ENCODE measurements around the gene NUP35.
"Not testable (repeated sequence)": the region's sequence is repeated elsewhere in the genome, so short reads cannot be mapped to it uniquely, and the experiment has no call there.

NUP35 gene

DNA sequence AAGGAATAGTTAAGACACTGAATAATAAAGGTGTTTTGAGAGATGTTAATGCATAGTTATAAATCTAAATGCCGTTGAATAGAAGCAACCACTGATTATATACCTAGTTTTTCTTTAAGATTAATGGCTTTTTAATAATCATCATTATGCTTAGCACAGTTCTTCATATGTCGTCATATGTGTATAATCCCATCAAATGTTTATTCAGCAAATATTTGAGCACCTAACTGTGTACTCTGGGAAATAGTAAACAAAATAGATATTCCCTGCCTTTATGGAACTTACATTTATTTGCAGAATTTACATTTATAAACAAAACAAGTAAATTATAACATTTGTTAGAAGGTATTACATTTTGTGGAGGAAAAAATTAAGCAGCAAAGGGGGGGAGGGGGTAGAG lies 9.8 kb downstream of the NUP35 start:
- no peak for DNase-seq (ENCODE audit: low spot score)

DNA sequence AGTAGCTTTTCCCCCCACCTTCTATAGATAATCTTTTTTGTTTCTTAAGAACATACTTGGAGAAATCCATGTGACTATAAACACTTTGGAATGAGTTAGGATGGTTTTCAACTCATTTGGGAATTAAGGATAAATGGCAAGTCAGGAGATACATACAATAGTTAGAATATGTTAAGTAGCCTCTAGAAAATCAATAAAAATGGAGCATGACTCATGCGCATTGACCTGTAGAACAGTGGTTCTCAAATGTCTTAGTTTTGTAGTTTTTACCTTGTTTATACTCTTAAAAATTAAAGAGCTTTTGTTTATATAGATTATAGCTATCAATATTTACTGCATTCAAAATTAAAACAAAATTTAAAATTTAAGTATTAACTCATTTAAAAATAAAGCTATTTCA lies 24.7 kb downstream of the NUP35 start:
- no peak for DNase-seq (ENCODE audit: low spot score)

DNA sequence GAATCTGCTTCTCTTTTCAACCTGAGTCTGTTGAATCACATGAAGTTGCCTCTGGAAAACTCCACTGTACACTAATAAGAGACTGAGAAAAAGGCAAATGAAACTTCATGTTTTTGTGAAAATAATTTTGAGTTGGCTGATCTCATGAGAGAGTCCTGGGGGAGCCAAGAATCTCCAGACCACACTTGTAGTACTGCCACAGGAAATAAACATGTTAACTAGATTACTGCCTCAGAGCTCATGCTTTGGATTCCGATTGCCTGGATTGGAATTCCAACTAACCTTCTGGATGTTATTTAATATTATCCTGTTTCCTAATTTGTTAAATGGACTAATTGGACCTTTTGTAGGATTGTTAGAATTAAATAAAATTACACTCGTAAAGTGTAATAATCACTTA lies 25.2 kb downstream of the NUP35 start:
- no peak for DNase-seq (ENCODE audit: low spot score)

DNA sequence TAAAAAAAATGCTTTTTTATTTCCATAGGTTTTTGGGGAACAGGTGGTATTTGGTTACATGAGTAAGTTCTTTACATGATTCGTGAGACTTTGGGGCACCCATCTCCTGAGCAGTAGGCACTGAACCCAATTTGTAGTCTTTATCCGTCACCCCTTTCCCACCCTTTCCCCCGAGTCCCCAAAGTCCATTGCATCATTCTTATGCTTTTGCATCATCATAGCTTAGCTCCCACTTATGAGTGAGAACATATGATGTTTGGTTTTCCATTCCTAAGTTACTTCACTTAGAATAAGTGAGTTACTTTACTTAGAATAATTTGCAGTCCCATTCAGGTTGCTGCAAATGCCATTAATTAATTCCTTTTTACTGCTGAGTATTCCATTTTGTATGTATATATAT lies 28.0 kb downstream of the NUP35 start:
- DNase-seq (ENCODE audit: low spot score), result not testable (repeated sequence)

DNA sequence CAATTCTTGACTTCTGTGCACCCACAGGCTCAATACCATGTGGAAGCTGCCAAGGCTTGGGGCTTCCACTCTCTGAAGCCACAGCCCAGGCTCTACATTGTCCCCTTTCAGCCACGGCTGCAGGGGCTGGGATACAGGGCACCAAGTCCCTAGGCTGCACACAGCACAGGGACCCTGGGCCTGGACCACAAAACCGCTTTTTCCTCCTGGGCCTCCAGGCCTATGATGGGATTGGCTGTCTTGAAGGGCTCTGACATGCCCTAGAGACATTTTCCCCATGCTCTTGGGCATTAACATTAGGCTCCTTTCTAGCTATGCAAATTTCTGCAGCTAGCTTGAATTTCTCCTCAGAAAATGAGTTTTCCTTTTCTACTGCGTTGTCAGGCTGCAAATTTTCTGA lies 29.7 kb downstream of the NUP35 start:
- DNase-seq (ENCODE audit: low spot score), result no peak

- DNase-seq (ENCODE audit: low spot score), result not testable (repeated sequence)
Measured at GRCh38 chr2:183154772-183155171, 30.5 kb downstream of the NUP35 start.

- DNase-seq (ENCODE audit: low spot score), result no peak
Measured at GRCh38 chr2:183157131-183157530, 32.9 kb downstream of the NUP35 start.

DNA sequence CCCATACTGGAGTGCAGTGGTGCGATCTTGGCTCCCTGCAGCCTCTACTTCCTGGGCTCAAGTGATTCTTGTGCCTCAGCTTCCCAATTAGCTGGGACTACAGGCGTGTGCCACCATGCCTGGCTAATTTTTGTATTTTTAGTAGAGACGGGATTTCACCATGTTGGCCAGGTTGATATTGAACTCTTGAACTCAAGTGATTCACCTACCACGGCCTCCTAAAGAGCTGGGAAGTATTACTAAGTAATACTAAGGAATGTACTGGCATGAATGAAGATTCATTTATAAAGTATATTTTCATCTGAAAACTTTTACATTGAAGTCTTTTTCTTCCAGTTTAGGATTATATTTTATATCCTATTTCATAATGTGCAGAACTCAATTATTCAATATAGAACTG lies 38.1 kb downstream of the NUP35 start:
- no peak for DNase-seq (ENCODE audit: low spot score)

GRCh38 chr2:183163821-183164649 lies 39.8 kb downstream of the NUP35 start:
- no peak for DNase-seq (ENCODE audit: low spot score)

DNA sequence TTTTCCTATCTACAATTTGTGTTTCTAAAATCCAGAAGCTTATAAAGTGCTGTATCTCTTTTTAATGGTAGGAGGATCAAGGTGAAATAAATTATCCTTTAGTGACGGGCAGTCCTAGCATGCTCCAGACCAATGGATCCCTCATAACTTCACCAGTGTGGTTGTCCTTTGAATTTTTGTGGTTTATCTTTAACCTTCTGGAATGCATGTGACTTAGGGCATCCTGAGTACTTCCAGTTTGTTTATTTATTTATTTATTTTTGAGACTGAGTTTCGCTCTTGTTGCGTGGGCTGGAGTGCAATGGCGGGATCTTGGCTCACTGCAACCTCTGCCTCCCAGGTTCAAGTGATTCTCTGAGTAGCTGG lies 40.4 kb downstream of the NUP35 start:
- DNase-seq (ENCODE audit: low spot score), result no peak

DNA sequence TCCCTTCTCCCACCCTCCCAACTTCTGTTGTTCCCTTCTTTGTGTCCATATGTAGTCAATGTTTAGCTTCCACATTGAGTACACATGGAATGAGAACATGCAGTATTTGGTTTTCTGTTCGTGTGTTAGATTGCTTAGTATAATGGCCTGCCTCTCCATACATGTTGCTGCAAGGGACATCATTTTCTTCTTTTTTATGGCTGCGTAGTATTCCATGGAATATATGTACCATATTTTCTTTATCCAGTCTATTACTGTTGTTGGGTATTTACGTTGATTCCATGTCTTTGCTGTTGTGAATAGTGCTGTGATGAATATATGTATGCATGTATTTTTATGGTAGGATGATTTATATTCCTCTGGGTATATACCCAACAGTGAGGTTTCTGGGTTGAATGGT lies 42.0 kb downstream of the NUP35 start:
- DNase-seq (ENCODE audit: low spot score), result no peak

GRCh38 chr2:183166976-183167375 lies 42.7 kb downstream of the NUP35 start:
- DNase-seq (ENCODE audit: low spot score), result not testable (repeated sequence)

GRCh38 chr2:183172220-183172887 lies 48.1 kb downstream of the NUP35 start:
- DNase-seq (ENCODE audit: low spot score), result no peak

GRCh38 chr2:183179156-183179555 lies 54.9 kb downstream of the NUP35 start:
- DNase-seq (ENCODE audit: low spot score), result no peak

DNA sequence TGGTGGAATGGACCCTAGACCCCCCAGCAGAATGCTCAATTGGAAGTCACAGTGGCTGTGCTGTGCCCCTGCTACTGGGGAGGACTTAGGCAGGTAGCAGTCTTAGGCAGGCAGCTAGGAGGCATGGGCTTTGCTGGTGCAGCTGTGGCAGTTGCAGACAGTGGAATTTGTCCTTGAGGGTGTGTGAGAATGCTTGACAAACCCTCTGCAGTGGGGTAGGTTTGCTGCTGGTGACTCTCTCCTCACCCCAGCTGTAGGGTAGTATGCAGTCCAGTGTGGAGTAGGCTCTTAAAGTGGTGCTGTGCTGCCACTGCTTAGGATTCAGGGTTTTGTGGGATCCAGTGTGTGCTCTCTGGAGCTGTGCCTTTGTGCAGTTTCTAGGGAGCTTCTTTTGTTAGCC lies 61.3 kb downstream of the NUP35 start:
- no peak for DNase-seq (ENCODE audit: low spot score)

GRCh38 chr2:183186296-183186695 lies 62.1 kb downstream of the NUP35 start:
- DNase-seq (ENCODE audit: low spot score), result no peak

- DNase-seq (ENCODE audit: low spot score), result no peak
Measured at GRCh38 chr2:183186766-183187165, 62.5 kb downstream of the NUP35 start.

DNA sequence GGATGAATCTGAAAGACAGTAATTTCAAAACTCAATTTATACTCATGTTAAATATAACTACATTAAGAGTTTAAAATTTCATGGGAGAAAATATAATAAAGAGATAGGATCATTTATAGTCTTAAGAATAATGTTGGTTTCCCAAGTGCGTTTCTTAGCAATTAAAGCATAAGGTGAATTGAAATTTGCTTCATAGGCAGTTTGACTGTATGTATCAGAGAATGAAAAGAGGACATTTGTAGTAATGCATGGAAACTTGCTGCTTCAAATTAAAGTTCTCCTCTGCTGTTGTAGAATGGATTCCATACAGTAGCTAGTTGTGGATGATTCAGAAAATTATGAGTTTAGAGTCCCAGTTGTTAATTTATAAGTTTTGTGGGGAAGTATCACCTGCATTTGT lies 68.1 kb downstream of the NUP35 start:
- DNase-seq (ENCODE audit: low spot score), result no peak

DNA sequence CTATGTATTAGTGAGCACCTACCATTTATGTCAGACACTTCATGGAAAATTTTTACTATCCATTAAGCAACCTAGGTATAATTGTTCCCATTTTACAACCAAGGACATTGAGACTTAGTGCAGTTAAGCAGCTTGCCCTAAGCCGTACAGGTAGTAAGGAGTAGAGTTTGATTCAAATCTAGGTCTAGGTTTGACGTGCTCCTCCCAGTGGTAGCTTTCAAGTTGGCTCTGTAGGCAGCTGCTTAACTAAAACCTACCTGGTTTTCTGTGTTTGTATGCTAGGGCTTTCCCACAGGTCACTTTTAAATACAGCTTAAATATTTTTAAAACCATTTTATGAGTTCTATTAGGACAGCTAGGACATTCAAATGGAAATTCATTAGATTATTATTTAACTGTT lies 69.7 kb downstream of the NUP35 start:
- DNase-seq (ENCODE audit: low spot score), result no peak

DNA sequence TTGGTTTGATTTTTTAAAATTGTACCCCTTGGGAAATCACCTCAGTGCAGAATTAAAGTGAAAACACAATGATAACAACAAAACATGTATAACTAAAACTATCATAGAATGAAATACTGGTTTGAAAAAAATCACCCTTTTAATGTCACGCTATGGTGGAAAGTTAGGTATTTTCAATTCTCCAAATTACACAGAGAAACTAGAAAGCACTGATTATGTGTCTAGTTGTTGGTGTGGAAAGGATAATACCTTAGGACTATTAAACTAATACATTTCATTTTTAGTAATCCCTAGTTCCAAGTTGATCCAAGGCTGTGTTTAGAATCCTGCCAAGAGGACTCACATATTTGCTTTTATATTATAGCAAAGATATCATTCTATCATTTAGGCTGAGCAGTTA lies 71.2 kb downstream of the NUP35 start:
- DNase-seq (ENCODE audit: low spot score), result no peak

DNA sequence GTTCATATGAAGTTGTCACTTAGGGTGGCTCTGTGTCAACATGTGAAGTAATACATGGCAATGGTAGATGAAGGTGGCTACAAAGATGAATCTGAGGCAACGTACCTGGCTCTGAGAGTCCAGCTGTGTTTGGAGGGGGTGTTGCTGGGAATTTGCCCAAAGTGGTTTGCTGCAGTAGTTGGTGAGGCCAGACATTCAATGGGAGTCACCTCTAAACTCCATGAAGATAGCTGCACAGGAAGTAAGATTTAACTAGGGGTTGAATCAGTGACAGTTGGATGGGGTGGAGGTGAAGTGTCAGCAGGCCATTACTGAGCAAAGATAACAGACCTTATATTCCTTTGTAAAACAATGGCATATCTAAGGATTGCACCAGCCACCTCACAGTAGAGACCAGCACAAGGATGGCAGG lies 71.8 kb downstream of the NUP35 start:
- DNase-seq (ENCODE audit: low spot score), result no peak

DNA sequence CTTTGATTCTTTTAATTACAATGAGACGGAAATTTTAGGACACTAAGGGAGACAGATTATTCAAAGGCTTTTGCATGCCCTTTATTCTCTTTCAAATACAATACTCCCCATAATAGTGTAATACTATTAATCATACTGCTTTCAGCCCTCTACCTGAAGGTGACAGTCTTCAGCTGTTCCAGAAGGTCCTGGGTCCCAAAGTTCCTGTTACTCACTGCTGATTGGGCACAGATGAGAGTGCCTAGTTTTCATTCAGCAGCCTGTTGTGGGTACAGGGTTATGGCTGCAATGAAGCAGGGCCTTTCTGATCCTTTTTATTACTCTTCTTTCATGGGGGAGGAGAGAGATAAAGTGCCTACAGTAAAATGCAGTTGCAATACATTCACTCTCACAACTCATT lies 80.2 kb downstream of the NUP35 start:
- no peak for DNase-seq (ENCODE audit: low spot score)

DNA sequence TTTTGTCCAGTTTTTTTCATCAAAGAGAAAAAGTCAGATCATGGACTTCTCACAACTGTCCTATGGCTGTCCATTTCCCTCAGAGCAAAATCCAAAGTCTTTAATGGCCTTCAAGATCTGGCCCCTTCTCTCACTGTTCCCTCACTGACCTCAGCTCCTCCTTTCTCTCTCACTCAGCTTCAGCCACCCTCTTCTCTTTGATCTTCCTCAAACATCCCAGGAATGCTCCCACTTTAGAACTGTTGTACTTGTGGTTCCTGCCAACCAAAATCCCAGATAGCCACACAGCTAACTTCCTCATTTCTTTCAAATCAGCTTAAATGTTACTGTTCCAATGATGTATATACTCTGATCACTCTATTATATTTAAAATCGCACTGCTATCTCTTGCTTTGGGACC lies 82.9 kb downstream of the NUP35 start:
- DNase-seq (ENCODE audit: low spot score), result no peak

Measured in germinal center (tissue), 1 donor.